Ammon's horn (tissue), 1 donor: ENCODE measurements around the gene KCNQ1.

Experiments used
- DNase-seq: peaks from one replicate; pipeline ENCODE4 v3.0.0-alpha.2; 2016; ENCODE audit warnings: low spot score

Gene KCNQ1

GRCh38 chr11:2794968-2795322 lies 350.1 kb downstream of the KCNQ1 start:
- no peak for DNase-seq

- no peak for DNase-seq
Observed at GRCh38 chr11:2795491-2795991, 350.7 kb downstream of the KCNQ1 start.

- DNase-seq, result no peak
Observed at GRCh38 chr11:2796091-2796490, 351.3 kb downstream of the KCNQ1 start.

- no peak for DNase-seq
Observed at GRCh38 chr11:2796508-2797113, 351.8 kb downstream of the KCNQ1 start.

- no peak for DNase-seq
Observed at GRCh38 chr11:2797121-2797711, 352.4 kb downstream of the KCNQ1 start.

GRCh38 chr11:2797741-2798361 lies 353.0 kb downstream of the KCNQ1 start:
- DNase-seq, result no peak

GRCh38 chr11:2798951-2799761 lies 354.3 kb downstream of the KCNQ1 start:
- DNase-seq, result no peak

DNA sequence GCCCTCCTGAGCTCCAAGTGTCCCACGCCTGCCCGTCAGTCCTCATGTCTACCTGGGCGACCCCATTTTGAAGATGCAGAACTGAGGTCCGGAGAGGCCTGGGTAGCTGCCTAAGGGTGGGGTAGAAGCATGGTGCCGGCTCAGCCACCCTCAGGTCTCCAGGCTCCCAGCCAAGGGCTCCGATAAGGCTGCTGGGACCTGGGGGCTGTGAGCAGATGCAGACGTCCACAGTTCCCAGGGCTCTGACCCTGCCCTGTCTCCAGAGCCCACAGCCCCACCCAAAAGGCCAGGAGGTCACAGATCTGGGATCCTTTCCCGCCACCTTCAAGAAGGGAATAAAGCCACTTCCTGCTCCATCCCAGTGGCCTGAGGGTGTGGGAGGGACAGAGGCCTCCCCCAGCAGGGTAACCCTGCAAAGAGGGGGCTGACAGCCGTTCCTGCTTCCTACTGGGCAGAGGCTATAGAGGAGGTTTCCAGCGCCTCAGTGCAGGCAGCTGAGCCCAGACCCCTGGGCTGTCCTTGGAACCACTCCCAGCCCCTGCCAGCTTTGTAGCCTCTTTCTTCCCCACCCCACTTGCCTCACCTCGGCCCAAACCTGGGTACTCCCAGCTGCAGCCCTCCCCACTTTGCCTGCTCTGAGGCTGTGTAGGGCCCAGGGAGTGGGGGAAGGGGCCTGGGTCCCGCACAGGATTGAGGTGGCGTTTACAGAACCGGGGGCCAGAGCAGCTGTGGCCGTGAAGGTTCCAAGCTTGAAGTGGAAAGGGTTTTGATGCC lies 355.3 kb downstream of the KCNQ1 start:
- DNase-seq, result no peak

DNA sequence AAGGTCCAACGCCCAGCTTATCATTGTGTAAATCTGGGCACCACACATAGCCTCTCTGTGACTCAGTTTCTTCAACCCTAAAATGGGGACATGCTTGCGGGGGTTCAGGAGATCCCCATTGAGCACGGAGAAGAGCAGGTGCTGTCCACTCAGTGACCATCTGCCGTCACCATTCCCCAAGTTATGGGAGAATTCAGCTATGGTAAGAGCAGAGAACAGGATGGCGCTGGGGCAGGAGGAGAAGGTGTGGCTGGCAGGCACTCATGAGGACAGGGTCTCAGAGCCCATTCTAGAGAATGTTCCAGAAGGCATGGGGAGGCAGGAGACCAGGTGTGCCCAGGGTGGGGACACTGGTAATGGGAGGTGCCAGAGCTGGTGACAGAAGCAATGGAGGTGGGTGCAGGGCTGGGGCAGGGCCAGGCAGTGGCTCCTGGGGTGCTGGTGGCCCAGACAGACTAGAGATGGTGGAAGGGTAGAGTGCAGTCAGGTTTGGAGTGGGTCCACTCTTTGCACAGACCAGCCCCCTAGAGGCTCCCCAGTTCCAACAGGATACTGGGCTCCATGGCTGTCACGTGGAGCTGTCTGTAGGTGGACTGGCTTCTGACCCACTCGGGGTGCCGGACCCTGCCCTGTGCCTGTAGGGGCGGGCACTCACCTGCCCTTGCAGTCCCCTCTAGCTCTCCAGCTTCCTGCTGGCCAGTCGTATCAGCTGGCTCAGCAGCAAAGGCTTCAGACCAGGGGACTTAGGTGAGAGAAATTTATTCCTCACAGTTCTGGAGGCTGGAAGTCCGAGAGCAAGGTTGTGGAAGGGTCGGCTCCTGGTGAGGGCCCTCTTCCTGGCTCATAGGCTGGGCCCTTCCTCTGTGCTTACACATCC lies 356.1 kb downstream of the KCNQ1 start:
- DNase-seq, result no peak

GRCh38 chr11:2801711-2802388 lies 357.0 kb downstream of the KCNQ1 start:
- DNase-seq, result no peak

GRCh38 chr11:2802389-2803185 lies 357.8 kb downstream of the KCNQ1 start:
- no peak for DNase-seq

GRCh38 chr11:2803186-2804091 lies 358.6 kb downstream of the KCNQ1 start:
- DNase-seq, result no peak

- no peak for DNase-seq
Observed at GRCh38 chr11:2804189-2804588, 359.4 kb downstream of the KCNQ1 start.

GRCh38 chr11:2804701-2805387 lies 360.0 kb downstream of the KCNQ1 start:
- no peak for DNase-seq

DNA sequence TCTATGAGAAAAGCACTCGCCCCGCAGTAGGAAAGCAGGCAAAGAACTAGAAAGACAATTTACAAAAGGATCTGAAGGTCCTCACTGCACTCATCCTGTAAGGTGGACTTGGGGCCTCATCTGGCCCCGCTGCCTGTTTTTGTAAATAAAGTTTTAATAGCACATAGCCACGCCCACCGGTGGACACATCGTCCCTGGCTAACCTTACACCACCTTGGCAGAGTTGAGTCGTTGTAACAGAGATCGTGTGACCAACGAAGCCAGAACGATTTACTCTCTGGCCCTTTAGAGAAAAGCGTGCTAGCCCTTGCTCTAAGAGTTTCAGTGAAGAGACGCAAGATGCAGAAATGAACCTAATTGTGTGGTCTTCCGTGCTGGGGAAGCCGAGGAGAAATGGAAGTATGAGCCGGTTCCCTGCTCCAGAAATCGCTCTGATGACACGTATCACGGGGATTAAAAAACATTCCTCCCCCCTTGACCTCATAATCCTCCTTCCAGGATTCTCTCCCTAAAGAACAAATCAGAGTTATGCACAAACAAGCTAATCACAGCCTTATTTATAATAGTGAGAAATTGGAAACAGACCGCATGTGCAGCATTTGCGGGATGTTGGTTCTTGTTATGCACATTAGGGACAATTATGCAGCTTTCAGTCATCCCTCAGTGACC lies 360.7 kb downstream of the KCNQ1 start:
- no peak for DNase-seq

- DNase-seq, result no peak
Observed at GRCh38 chr11:2806351-2807024, 361.7 kb downstream of the KCNQ1 start.
